OCI-LY1 (cell line): Measurements from ENCODE around the gene GLIS1.

Experiments used
- CTCF ChIP-seq: fragments of 200-600 bp; sonication (generic), shearing (Covaris generic); IDR thresholded peaks from 2 replicates; pipeline ENCODE4 v1.5.1; 2017; ENCODE audit warnings: mild to moderate bottlenecking, antibody characterized with exemption, low read length, moderate library complexity, mixed read lengths
- EZH2 ChIP-seq: fragments of 200-600 bp; sonication (generic), shearing (Covaris generic); IDR thresholded peaks from 2 replicates; pipeline ENCODE4 v1.8.0; 2017; ENCODE audit warnings: borderline replicate concordance, mixed run types, mild to moderate bottlenecking, antibody characterized with exemption, low read length, moderate library complexity, mixed read lengths

GRCh38 chr1:53738205-53739108 is 507 bp downstream of the GLIS1 start:
- no peak for TF ChIP-seq CTCF
- TF ChIP-seq EZH2 = no peak
